ENCODE results near the gene HAND2. TPM values are rescaled to one million over a fixed set of nuclear protein-coding genes. Genes with fewer than 3 reads are reported as not detected.
A peak's percentile ranks its signal among the peaks of the same experiment; 100 is the strongest.

HAND2 gene
- total and polyA plus RNA-seq, 2 of the 8 experiments (the other 6 are each of a cell fraction or from before 2014, with no cell fraction given) = 0.05 TPM; not detected in 1

DNA sequence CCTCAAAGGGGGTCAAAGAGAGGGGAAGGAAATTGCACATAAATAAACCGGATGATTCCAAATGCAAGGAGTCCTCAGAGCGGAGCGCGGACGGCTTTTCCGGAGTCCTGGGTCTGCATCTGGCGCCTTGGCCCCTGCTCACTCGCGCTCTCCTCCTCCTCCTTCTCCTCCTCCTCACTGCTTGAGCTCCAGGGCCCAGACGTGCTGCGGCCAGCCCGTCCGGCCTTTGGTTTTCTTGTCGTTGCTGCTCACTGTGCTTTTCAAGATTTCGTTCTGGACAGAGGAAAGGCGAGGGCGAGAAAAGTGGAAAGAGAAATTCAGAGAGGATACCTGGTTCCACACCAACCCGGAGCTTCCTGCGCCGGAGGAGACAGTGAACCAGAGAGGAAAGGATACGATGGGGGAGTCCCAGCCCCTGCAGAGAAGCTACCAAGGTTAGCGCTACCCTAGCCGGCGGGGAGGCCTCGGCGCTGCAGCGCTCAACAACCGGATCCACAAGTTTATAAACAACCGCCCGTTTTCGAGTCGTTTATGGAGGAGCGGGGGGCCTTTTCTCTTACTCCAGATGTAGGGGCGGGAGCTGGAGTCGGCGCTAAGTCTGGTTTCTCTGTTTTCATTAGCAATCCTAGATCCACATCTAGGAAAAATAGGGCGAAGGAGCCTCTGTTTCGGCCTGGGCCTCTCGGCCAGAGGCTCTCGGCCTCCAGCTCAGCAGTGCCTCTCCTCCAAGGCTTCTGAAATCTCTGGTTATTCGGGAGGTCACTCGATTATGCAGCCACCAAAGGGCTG lies 2.7 kb downstream of the HAND2 start:
- FAIRE-seq = no peak
- TF ChIP-seq CBX8 (IDR thresholded peaks at IDR 0.05; ENCODE audit: borderline replicate concordance, low read depth, low read length) (peak; percentile 45; the same call in 1 of the 2 replicates), NRF1 (IDR thresholded peaks at IDR 0.05; ENCODE audit: low read depth, low read length) (no peak), RNF2 (IDR thresholded peaks at IDR 0.05; ENCODE audit: borderline replicate concordance, low read depth, low read length, missing control alignments, poor library complexity, severe bottlenecking) (peak; percentile 100), RFX5 (IDR thresholded peaks at IDR 0.05; ENCODE audit: borderline replicate concordance, low read depth, low read length) (no peak), SP1 (IDR thresholded peaks at IDR 0.05; ENCODE audit: low read depth, low read length) (no peak), CTBP2 (IDR thresholded peaks at IDR 0.05; ENCODE audit: borderline replicate concordance, insufficient read depth, insufficient read length, low read length) (peak; percentile 98), CEBPB (IDR thresholded peaks at IDR 0.05; ENCODE audit: low read depth, low read length) (no peak), SUZ12 (IDR thresholded peaks at IDR 0.05; ENCODE audit: low read length) (peak; percentile 95), E2F6 (IDR thresholded peaks at IDR 0.05) (no peak), BACH1 (IDR thresholded peaks at IDR 0.05; ENCODE audit: low read length) (no peak), CHD2 (IDR thresholded peaks at IDR 0.05; ENCODE audit: low read length) (no peak)

More for the DNA sequence above, 2.7 kb downstream of the HAND2 start:
- Histone ChIP-seq H2BK12ac (ENCODE audit: low read depth, low read length) (no peak overlapping the region), H3K4me1 (replicated peaks in 1 of 4; ENCODE audit: control insufficient read depth in 3 of 4, insufficient read depth in 4 of 4, low read length in 3 of 4) (peaks cover 4 to 49% (median 26%) of the 10 kb centered on the region in 4 experiments), H3K23me2 (ENCODE audit: low read depth, low read length) (peaks cover 3% of the 10 kb centered on the region; the same call in 1 of the 2 replicates), H3K27me3 (replicated peaks in 1 of 4; ENCODE audit: control insufficient read depth in 3 of 4, extremely low read depth in 1 of 4, insufficient read depth in 3 of 4, low read length in 3 of 4) (peaks cover 97 to 99% (median 98%) of the 10 kb centered on the region in 4 experiments), H3K9ac (replicated peaks in 1 of 4; ENCODE audit: extremely low read depth in 1 of 4, low read depth in 3 of 4, low read length in 3 of 4) (no peak overlapping the region), H2BK15ac (ENCODE audit: low read length) (0 out of 2 replicates have a peak overlapping the region, but pooled peaks have one; percentile 16), H3K36me3 (ENCODE audit: control insufficient read depth in 2 of 4, insufficient read depth in 4 of 4, low read length in 3 of 4) (no peaks in the 10 kb centered on the region; a peak in 1 of 8 replicates), H3K4ac (replicated peaks; ENCODE audit: insufficient read length, low read depth, low read length) (no peak overlapping the region), H3K23ac (ENCODE audit: insufficient read length) (no peak overlapping the region), H3K4me3 (ENCODE audit: extremely low read depth in 1 of 4, insufficient read depth in 2 of 4, low read depth in 3 of 4, low read length in 4 of 4) (peak overlapping the region in 1 of 4 experiments; percentile 50; a peak in 2 of 8 replicates), H3K79me1 (ENCODE audit: low read depth, low read length) (no peaks in the 10 kb centered on the region), H2BK20ac (ENCODE audit: low read length) (no peak overlapping the region), H2BK120ac (replicated peaks; ENCODE audit: low read depth, low read length) (no peak overlapping the region), H2AK5ac (ENCODE audit: low read depth, low read length) (no peak overlapping the region), H3K14ac (ENCODE audit: insufficient read length) (no peak overlapping the region), H2BK5ac (ENCODE audit: low read depth, low read length) (no peak overlapping the region), H3K18ac (ENCODE audit: extremely low read depth, low read length) (no peak overlapping the region), H3K9me3 (ENCODE audit: insufficient read depth in 2 of 2, low read depth in 1 of 2, low read length in 1 of 2) (no peaks in the 10 kb centered on the region), H2AFZ (ENCODE audit: low read length) (no peak overlapping the region), H4K20me1 (replicated peaks in 1 of 2; ENCODE audit: control insufficient read depth in 1 of 2, insufficient read depth in 2 of 2, low read length in 2 of 2) (peaks cover 11 to 34% of the 10 kb centered on the region in 2 experiments), H3K79me2 (ENCODE audit: control insufficient read depth in 1 of 2, insufficient read depth in 2 of 2, low read length in 2 of 2) (no peaks in the 10 kb centered on the region), H3K27ac (ENCODE audit: low read depth, low read length) (no peak overlapping the region), H3K56ac (replicated peaks; ENCODE audit: insufficient read length, low read depth, low read length) (no peak overlapping the region), H4K5ac (ENCODE audit: insufficient read length, low read depth, low read length) (no peak overlapping the region), H3K4me2 (ENCODE audit: insufficient read depth in 1 of 2, low read depth in 2 of 2, low read length in 2 of 2) (peak overlapping the region; percentile 51 to 73), H4K8ac (ENCODE audit: extremely low read depth, insufficient read depth, low read length) (no peak overlapping the region), H4K91ac (replicated peaks; ENCODE audit: insufficient read length, low read length) (no peak overlapping the region)
- peak in 1 of 2 experiments; percentile 75 for DNase-seq (ENCODE audit: low read depth in 1 of 2, low spot score in 2 of 2)
- ChIA-PET CTCF (ENCODE audit: partially characterized antibody) (interaction anchor here (1.1 to 1.9 kb wide), 10 partner anchors 9 to 33 kb away, joined by 3 to 15 read pairs (median 5); no protein-coding TSS in a partner anchor), POLR2A (ENCODE audit: partially characterized antibody) (interaction anchor here (0.5 to 1.2 kb wide), 4 partner anchors 8 to 27 kb away, joined by 3 read pairs; no protein-coding TSS in a partner anchor)
- 3% methylated on average over 28 of the region's 42 CpGs; no CpG with 5 or more reads in 1 of the 2 experiments for WGBS, 2 experiments (ENCODE audit: extremely low coverage in 1 of 2, insufficient coverage in 1 of 2, insufficient read length in 1 of 2, insufficient replicate concordance in 2 of 2, low coverage in 1 of 2, low lambda C conversion rate in 2 of 2, missing lambda C conversion rate in 1 of 2)
